ENCODE measurements around the gene EHF.

- TF ChIP-seq CTCF (IDR thresholded peaks at IDR 0.05) (no peak), POLR2A (IDR thresholded peaks at IDR 0.05) (no peak)
These were observed 19.8 kb upstream of the EHF start for GRCh38 chr11:34601085-34601444.
